HG02852 (cell line): ENCODE data around the gene NRXN2.
"Not testable (repeated sequence)": the region's sequence is repeated elsewhere in the genome, so short reads cannot be mapped to it uniquely, and the experiment has no call there.

Experiments
- ATAC-seq: cut with Tn5 transposase; IDR thresholded peaks from one replicate; pipeline ENCODE4 v1.9.1; 2021; ENCODE audit warnings: mild to moderate bottlenecking, moderate library complexity; ENCODE audit not compliant: unreplicated experiment

The NRXN2 gene

DNA sequence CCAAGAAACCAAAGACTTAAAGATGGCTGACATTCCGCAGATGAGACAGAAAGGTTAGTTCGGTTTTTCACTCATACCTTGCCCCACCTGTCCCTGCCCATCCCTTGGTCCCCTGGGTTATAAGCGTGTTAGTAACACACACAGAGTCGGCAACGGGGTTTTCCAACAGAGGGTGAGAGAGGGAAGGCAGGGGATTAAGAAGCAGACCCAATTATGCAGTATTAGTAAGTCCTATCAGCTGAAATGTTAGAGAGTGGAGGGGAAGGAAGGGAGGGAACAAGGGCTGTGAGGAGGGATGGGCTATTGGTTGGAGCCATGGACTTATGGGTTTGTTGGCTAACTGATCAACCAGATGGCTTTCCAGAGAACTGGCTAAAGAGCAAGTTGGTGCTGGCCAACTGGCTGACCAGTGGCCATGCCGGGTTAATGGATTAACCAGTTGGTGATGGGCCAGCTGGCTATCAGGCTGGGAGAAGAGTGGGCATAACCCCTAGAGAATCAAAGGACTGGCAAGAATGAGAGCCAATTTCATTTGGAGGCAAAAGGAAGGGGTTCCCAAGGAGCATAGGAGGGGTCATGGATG lies 45.5 kb downstream of the NRXN2 start:
- ATAC-seq, result no peak

DNA sequence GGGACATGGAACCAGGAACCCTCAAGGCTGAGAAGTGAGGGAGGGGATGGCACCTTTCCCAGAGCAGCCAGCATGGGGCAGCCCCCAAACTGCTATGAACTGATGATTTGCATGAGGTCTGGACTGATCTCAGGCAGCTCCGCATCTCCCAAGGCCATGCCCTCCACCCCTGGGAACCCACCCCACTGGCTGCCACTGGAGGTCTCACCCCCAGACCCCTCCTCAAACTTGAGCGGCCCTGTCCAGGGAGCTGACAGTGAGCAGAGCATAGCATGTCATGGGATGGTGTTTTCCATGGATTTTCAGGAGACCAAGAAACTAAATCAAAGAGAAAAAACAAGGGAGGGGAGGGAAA lies 46.8 kb downstream of the NRXN2 start:
- ATAC-seq, result no peak

DNA sequence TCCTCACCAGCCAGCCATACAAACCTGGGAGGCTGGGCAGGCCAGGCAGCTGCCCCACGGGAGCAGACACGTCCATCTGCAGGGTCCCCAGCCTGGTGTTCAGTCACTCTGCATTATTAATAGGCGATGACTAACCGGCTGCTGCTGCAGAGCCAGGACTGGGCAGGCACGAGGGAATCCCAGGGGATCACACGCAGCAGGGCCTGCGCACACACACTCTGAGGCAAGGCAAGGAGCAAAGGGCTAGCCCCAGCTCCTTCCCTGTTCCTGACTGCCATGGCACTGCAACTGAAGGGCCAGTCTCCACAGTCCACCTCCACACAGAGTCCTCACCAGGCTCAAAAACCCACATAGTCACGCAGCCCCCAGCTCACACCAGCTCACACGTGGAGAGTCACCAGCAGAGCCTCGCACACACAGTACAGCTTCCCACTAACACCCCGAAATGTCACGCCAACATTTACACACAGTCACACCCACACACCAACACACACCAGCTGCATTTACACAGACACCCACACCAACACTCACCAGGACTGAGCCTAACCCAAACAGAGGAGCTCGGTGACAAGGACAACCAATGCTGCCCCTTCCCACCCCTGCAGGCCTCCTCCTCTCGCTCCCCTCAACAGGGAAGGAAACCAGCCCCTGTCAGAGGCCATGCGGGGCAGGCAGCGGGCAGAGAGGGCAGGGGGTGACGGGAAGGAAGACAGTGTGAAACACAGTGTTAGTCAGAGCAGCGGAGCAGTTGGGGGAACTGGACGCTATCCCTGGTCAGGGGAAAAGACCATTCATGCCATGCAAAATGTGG lies 47.3 kb downstream of the NRXN2 start:
- ATAC-seq, result no peak

DNA sequence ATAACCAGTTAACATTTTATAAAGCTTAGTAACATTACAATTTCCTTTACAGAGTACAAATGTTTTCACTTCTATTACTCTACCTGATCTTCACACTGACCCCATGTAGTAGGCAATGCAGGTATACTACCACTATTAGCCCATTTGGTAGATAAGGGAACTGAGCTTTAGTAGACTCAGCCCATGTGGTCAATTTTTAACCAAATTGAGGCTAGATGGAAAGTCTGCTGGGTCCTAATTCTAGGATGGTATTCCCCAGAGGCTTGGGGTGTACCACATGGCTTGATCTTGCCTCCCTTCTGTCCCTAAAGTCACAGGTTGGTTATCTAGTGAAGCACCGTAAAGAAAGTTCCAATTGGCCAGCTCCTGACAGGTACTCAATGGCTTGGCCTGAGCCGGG lies 48.2 kb downstream of the NRXN2 start:
- ATAC-seq, result no peak

DNA sequence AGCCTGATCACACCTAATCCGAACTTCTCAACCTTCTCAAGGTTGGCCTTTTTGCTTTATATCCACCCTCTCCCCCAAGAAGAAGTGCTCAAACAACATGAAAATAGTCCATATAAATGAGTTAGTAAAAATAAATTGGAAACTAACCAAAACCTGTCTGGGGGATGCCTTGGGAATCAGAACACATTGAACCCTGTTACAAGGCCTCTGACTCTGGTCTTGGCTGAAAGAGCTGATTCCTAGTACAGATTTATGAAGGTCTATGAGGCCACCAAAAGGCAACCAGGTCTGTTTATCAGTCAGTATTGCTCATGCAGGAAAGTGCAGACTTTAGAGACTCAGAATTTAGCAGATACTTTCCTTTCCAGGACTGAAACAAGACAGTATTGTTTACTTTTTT lies 49.7 kb downstream of the NRXN2 start:
- ATAC-seq, result no peak

DNA sequence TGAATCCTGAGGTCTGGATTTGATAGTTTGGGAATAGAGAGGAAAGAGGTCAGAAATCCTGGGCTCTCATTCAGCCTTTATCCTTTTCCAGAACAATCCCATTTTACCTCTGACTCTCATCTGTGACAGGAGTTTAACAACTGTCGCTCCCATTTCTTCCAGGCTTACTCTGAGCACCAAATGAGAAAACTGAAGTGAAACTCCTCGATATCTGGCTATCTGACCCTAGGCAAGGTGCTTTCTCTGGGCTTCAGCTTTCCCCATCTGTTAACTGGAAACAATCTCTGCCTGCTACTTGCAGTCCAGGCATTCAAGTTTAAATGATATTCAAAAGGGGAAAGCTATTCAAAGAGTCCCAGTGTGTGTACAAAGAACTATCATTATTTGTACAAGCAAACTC lies 50.1 kb downstream of the NRXN2 start:
- ATAC-seq, result no peak

DNA sequence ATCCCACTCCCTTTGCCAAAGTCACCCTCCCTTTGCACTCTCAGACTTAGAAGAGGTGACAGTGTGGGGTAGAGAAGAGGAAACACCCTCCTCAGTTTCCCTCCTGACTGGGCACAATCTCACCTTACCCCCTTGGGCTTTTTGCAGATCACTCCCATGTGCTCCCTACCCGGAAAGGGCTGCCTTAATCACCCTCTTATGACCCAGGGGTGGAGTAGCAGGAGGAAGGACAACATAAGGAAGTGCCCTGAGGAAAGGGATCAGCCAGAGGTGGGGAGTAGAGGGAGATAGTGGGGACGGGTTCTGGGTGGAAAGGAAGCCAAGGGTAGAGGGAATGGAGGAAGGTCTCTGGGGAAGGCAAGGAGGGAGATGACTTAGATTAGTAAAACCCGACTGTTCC lies 52.0 kb downstream of the NRXN2 start:
- ATAC-seq, result no peak

DNA sequence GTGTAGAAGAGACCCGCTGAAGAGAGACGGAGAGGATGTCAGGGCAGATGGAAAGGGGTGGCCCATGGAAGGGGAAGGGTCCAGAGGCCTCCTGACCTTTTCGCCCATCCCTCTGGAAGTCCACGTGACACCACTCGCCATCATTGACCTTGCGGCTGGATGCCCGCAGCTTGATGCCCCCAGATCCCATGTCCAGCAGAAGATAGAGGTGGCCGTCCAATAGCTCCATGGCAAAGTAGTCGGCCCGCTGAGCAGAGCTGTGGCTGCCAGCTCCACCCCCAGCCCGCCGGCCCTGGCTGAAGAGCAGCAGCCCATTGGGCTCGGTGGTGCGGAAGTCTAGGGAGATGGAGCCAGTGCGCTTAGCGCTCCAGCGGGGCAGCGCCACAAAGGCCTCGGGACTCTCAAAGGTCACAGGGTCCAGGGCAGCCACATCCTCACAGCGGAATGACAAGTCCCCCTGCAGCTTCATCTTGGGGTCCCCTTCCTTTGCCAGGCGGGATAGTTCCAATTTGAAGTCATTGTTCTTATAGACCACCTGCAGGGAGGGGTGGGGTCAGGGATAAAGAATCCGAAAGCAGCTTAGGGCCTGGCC lies 55.7 kb downstream of the NRXN2 start:
- no peak for ATAC-seq

DNA sequence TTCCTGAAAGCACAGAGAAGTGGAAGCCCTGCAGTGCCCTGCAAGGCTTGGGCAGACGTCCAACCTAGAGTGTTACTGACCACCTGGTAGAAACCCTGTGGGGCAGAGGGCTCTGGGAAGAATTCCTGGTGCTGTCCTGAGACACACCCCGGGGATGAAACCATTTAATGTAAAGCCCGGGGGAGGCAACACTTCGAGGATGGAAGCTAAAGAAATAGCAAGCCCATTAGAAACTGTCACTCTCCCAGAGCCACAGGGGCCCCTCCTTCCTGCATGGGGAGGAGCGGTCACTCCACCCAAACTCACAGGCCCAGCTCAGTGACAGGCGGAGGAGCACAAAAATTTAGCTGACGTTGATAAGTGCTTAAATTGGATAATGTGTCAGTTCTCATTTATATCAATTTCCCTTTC lies 57.6 kb downstream of the NRXN2 start:
- ATAC-seq, result no peak

DNA sequence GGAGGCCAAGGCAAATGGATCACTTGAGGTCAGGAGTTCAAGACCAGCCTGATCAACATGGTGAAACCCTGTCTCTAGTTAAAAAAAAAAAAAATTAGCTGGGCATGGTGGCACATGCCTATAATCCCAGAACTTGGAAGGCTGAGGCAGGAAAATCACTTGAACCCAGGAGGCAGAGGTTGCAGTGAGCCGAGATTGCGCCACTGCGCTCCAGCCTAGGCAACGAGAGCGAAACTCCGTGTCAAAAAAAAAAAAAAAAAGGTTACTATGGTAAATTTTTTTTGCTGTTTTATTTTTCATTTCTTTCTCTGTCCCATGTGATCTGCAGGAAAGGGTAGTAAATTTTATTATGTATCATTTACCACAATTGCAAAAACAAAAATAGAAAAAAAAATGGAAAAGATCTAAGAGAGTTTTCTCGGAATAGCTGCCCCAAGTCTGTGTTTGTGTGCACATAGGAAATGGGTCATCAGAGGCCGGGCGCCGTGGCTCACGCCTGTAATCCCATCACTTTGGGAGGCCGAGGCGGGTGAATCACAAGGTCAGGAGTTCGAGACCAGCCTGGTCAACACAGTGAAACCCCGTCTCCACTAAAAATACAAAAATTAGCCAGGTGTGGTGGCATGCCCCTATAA lies 58.6 kb downstream of the NRXN2 start:
- ATAC-seq, result not testable (repeated sequence)

DNA sequence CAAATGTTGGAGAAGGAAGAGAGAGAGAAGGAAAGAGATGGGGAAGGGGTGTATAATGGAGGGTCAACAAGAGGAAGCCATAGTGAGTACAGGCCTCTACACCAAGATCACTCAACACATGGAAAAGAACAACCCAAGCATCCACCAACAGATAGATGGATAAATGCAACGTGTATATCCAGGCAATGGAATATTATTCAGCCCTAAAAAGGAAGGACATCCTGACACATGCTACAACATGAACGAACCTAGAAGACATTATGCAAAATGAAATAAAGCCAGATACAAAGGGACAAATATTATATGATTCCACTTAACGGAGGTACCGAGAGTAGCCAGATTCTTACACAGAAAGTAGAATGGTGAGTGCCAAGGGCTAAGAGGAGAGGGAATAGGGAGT lies 59.3 kb downstream of the NRXN2 start:
- no peak for ATAC-seq

DNA sequence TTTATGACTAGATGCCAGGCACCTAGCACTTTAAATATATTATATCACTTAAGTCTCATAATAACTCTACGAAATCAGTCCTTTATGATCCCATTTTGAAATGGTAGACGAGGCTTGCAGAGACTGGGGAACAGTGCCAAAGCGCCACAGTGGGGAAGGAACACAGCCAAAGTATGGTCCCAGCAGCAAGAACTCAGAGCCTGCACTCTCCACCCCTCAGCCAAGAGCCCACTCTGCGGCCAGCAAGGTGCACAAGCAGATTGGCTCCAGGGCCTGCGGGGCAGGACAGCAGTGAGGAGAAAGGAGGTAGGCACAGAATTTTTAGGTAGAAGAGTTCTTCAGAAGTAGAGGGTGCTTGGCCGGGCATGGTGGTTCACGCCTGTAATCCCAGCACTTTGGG lies 61.4 kb downstream of the NRXN2 start:
- no peak for ATAC-seq

DNA sequence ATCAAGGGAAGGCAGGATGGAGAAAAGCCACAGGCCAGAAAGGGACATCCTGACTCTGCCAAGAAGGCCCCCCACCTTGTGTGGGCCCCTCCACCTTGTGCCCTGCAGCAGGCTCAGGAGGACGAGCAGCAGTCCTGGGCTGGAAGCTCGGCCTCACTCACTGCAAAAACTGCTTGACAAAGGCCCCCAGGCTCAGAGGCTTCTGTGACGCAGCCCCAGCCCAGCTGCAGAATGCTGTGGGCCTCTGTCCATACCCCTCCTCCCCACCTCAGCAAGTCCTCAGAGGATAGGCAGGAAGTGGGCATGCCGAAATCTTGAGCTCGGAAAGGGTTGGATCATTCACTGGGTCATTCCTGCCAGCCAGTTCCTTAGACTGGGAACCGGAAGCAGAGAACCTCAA lies 61.9 kb downstream of the NRXN2 start:
- ATAC-seq, result no peak

DNA sequence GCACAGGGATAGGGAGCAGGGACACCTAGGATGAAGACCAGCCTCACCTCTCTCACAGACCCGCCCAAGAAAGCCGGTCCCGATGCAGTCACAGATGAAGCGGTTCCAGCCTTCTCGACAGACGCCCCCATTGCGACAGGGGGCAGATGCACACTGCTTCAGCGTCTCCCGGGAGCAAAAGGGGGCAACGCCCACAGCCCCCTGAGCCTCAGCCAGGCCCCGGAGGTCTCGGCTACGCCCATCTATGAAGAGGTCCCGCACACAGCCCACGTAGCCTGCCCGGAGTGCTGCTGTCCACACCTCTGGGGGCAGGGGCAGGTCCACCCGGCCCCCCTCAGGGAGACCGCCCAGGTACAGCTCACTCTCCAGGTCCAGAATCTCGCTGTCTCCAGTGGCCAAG lies 62.3 kb downstream of the NRXN2 start:
- no peak for ATAC-seq

DNA sequence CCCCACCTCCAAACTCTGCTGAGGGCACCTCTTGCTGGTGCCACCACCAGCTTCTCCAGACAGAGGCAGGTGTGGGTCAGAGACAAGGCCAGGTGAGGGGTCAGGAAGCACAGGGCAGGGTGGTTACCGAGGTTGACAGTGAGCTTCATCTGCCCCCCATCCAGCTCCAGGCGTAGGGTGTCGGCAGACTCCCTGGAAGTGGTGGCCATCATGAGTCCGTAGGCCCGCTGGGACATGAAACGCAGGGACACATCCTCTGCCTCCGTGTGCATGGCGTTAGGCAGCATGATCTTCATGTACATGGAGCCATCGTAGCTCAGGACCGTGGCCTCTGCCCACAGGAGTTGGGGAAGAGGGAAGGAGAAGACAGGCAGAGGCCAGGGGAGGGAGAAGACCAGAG lies 62.8 kb downstream of the NRXN2 start:
- no peak for ATAC-seq

DNA sequence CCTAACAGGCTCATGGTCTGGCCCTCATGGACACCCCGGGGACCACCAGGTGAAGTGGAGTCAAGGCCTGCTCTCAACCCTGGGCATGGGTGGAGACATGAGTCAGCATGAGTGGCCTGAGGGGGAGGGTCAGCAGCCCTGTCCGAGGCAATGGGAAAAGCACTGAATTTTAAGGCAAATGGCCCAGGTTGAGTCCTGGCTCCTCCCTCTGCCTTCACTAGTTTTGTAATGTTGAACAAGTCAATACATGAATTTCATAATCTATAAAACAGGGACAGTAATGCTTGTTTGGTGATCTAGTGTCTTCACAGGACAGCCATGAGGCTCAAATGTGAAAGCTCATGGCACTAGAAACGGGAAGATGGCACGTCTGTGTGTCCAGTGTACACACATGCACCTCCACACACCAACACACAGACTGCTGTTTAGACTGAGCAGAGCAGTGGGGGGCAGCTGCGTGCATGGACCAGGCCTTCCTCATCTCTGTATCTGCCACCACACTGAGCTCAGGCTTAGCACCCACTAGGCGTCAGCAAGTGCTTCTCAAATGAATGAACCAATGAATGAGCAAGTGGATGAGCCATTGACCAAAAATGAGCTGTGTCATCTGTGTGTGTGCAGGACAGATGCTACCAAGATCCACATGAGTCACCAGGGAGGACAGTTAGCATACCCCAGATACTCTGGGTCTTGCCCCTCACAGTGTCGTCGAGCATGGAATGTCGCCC lies 63.4 kb downstream of the NRXN2 start:
- no peak for ATAC-seq

DNA sequence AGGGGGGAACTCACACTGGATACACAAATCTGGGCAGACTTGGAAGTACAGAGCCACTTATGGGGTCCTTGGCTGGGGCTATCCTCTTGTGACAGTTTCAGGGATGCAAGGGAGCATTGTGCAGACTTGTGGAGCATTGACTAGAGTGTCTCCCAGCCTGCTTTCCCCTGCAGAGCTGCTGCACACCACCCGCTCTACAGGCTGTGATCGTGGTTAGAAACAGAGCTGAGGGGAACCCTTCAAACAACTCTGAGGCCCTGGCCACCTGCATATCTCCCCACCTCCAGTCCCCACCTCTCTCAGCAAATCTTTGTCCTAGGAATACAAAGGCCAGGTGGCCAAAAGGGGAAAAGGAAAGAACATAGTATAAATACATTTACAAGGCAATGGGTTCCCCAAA lies 64.7 kb downstream of the NRXN2 start:
- no peak for ATAC-seq

DNA sequence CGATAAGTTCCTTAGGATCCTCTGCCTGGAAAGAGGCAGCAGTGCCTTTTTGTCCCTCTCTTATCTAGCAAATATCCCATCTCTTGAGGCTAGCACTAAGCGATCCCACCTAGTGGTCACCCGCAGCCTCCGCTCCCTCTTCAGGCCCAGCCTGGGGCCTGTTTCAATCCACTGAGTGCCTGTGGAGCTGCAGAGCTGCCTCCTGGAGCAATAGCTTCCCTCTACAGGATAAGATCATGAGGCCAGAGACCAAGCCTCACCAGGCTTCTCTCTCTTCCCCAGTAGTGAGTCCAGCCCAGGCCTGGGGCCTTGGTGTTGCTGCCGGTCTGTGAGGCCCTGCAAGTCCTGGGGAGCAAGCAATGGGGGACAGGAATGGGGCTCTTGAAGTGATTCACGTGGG lies 66.1 kb downstream of the NRXN2 start:
- ATAC-seq, result no peak

DNA sequence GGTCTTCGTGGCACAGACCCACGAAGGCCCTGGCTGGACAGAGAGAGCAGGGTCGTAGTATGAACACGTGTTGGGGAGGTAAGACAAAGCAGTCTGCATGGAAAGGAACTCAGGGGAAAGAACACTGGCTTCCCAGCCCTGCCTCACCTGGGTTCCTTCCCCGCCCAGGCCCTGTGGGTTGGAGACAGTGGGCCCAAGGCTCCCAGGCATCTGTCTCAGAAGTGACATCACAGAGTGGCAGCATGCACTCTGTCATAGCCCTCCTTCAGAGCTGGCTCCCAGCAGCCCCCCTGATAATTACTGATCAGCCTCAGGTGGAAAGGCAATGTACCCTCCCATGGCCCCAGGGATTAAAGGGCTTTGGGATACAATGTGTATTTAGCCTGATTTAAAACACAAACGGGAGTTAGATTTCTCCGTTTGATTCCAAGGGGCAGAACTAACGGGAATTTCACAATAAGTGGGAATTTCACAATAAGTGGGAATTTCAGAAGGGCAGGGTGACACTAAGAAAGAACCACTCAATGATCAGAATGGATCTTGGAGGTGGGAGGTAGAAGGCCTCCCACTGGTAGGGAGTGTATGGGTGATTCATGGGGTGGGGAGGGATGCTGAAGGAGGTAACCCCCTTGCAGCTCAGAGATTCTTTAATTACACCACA lies 66.9 kb downstream of the NRXN2 start:
- ATAC-seq, result no peak

DNA sequence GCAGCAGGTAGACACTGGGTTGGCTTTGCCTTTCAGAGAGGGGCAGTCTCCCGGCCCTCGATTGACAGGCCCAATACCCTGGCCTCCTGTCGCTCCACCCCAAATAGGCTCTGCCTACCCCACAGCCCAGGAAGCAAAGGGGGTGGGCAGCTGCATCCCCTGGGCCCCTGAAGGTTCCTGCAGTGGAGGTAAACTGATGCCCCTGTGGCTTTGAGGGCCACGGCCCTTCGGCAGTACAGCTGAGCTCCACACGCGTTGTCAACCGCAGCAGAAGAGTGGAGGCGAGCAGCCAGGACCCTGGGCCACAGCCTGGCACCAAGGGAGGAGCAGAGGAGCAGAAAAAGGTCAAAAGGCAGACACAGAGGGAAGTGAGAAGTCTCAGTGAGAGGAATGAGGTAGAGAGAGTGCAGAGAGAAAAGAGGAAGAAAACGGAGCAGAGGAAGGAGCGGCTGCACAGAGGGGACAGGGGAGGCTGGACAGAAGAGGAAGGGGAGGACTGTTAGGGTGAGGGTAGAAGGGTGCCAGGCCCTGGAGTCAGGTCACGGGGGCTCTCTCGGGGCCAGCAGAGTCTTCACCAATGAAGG lies 67.9 kb downstream of the NRXN2 start:
- ATAC-seq, result no peak

DNA sequence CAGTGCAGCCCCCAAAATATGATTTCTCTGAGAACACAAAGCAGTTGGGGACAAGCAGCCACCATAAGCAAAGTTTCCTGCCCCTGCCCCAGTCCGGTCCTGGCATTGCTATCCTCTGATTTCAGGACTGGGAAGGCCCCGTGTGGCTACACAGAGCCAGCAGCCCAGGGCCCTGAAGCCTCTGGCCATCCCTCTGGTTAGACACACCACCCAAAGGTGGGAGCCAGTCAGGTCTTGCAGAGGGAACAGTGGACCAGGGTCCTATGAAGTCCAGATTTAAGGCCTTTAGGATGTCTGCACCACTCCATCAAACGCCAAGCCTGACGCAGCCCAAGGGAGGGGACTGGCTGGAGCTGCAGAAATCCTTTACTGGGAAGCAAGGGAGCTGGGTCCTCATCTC lies 68.6 kb downstream of the NRXN2 start:
- no peak for ATAC-seq
